Jurkat, Clone E6-1 (cell line): Measurements from ENCODE around the gene TP53BP2. TPM values are rescaled to one million over a fixed set of nuclear protein-coding genes. Genes with fewer than 3 reads are reported as not detected.
"Not testable (repeated sequence)": the region's sequence is repeated elsewhere in the genome, so short reads cannot be mapped to it uniquely, and the experiment has no call there.

Experiments
- DNase-seq: peaks from one replicate; pipeline ENCODE4 v3.0.0-alpha.2; 2011; ENCODE audit warnings: low read depth, low spot score
- H3K4me3 ChIP-seq: 2 replicates; pipeline ENCODE4 v1.5.1; 2011; ENCODE audit warnings: mild to moderate bottlenecking, low read length, control low read depth, moderate library complexity
- polyA plus RNA-seq: library from polyadenylated mRNA; unstranded; fragments of >200 nt; gene quantifications from one replicate; pipeline ENCODE4 v1.2.1, GENCODE V29; 2012; ENCODE audit warnings: missing spikeins; ENCODE audit not compliant: insufficient read length, insufficient read depth

The TP53BP2 gene, protein sequence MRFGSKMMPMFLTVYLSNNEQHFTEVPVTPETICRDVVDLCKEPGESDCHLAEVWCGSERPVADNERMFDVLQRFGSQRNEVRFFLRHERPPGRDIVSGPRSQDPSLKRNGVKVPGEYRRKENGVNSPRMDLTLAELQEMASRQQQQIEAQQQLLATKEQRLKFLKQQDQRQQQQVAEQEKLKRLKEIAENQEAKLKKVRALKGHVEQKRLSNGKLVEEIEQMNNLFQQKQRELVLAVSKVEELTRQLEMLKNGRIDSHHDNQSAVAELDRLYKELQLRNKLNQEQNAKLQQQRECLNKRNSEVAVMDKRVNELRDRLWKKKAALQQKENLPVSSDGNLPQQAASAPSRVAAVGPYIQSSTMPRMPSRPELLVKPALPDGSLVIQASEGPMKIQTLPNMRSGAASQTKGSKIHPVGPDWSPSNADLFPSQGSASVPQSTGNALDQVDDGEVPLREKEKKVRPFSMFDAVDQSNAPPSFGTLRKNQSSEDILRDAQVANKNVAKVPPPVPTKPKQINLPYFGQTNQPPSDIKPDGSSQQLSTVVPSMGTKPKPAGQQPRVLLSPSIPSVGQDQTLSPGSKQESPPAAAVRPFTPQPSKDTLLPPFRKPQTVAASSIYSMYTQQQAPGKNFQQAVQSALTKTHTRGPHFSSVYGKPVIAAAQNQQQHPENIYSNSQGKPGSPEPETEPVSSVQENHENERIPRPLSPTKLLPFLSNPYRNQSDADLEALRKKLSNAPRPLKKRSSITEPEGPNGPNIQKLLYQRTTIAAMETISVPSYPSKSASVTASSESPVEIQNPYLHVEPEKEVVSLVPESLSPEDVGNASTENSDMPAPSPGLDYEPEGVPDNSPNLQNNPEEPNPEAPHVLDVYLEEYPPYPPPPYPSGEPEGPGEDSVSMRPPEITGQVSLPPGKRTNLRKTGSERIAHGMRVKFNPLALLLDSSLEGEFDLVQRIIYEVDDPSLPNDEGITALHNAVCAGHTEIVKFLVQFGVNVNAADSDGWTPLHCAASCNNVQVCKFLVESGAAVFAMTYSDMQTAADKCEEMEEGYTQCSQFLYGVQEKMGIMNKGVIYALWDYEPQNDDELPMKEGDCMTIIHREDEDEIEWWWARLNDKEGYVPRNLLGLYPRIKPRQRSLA
- 36.4 TPM for polyA plus RNA-seq

DNA sequence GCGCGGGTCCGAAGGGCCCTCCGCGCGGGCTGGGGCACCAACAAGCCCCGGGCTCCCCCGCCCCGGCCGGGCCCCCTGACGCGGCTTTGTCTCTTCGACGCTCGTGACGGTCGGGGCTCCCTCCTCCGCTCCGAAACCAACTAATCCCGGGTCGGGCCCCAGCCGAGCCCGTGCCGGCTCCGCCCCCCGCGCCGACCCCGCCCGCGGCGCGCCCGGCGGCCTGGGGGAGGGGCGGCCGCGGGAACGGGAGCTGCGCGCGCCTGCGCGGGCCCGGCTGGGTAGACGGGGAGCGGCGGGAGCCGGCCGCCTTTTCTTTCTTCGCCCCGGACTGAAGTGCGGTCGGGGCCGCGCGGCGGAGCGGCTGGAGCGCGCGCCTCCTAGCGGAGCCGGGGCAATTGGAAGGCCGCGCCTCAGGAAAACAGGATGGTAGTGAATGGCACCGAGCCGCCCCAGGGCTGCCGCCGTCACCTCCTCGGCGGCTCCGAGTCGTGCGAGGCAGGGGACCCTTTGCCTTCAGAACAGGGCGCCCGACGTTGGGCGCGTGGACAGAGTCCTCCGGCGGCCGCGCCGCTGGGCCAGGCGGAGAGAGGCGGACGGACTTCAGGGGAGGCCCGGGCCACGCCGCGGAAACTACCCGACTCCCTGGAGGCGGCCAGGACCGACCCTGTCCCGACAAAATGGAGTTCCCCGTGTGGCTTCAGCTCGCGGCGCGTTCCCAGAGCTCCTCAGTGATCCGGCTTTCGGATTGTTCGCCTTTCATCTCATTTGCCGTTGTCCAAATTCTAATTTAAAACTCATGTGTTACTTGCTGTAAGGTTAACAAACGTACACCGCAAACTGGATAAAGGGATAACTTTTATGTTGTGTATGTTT is at the start of gene TP53BP2:
Gene TP53BP2, minus strand, starts transcription at position 138 of the 873 bp plus-strand sequence. CDS start 267 bp downstream, outside the sequence.
- DNase-seq = peak; percentile 79
- peak within 1 kb of the TSS; percentile 78 for H3K4me3 ChIP-seq

GRCh38 chr1:223890494-223890893 is 44.7 kb upstream of the TP53BP2 start:
- not testable (repeated sequence) for DNase-seq, H3K4me3 ChIP-seq

DNA sequence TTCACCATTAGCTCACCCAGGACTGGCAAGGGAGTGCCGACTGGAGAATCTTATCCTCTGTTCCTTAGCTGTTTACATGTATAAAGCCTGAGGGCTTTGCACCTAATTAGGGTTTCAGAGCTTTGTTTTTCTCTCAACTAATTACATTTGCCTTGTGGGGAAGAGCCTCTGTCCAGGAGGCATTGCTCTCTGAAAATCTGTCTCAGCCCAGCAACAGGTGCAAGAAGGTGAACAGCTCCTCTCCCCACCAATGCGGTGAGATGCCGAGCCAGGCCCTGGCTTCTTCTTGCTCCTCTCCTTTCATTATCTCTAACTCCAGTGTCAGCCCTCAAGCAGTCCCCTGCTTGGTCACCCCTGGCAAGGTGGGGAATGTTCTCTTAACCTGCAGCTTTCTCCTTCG is 43.6 kb upstream of the TP53BP2 start:
- not testable (repeated sequence) for DNase-seq, H3K4me3 ChIP-seq

DNA sequence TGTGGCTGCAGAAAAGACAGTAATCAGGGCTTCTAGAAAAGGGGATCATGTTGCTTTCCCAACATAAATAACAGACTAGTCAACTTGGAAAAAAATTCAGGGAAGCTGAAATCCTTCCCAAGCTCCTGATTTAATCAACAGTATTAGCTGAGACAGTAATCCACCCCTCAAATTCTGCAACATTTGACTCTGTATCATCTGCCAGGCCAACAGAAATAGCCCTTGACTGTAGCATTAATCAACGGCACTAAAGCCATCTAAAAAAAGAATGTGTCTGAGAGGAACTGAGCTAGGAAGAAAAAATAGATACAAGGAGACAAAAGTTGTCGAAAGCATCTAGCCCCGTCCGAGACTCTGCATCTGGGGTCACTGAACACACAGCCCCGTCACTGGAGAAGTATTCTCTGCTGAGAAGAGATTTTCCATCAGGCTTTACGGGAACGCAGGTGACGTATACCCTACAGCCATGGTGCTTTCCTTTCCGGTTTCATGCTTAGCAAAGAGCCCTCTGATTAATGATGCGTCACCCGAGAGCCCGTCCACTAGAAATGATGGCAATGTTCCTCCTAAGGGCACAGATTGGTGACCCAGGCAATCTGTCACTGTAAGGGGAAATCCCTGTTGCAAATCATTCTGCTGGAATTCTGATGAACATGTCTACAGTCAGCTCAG is 42.1 kb upstream of the TP53BP2 start:
- no peak overlapping the region for H3K4me3 ChIP-seq
- no peak for DNase-seq

GRCh38 chr1:223886516-223886921 is 40.8 kb upstream of the TP53BP2 start:
- H3K4me3 ChIP-seq = no peak overlapping the region

DNA sequence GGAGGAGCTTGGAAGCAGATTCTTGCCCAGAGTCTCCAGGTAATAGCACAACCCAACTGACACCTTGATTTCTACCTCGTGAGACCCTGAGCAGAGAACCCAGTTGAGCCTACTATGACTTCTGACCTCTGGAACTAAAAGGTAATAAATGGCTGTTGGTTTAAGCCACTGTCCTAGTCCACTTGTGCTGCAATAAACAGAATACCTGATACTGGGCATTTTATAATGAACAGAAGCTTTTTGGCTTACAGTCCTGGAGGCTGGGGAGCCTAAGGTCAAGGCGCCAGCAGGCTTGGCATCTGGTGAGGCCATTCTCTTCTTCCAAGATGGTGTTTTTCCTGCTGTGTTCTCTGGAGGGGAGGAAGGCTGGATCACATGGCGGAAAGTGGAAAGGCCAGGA is 39.9 kb upstream of the TP53BP2 start:
- no peak overlapping the region for H3K4me3 ChIP-seq
- no peak for DNase-seq

More at GRCh38 chr1:223886516-223886921, 40.8 kb upstream of the TP53BP2 start:
- DNase-seq = no peak

DNA sequence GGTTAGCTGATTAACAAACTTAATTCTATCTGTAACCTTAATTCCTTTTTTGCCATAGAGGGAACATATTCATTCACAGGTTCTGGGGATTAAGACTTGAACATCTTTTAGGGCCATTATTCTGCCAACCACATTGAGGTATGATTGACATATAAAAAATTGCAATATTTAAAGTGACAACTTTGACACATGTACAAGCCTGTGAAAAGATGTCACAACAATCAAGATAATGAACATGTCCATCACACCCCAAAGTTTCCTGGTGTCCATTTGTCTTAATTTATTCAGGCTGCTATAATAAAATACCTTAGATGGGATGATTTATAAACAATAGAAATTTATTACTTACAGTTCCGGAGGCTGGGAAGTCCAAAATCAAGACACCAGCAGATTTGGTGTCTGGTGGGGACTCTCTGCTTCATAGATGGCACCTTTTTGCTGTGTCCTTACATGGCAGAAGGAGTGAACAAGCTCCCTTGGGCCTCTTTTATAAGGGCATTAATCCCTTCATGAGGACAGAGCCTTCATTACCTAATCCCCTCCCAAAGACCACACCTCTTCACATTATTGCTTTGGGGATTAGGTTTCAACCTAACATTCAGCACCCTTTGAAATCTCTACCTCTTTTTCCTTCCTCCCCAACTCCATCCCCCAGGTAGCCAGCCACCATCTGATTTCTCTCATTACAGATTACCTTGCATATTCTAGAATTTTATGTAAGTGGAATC is 33.0 kb upstream of the TP53BP2 start:
- DNase-seq = no peak
- H3K4me3 ChIP-seq = no peak overlapping the region

DNA sequence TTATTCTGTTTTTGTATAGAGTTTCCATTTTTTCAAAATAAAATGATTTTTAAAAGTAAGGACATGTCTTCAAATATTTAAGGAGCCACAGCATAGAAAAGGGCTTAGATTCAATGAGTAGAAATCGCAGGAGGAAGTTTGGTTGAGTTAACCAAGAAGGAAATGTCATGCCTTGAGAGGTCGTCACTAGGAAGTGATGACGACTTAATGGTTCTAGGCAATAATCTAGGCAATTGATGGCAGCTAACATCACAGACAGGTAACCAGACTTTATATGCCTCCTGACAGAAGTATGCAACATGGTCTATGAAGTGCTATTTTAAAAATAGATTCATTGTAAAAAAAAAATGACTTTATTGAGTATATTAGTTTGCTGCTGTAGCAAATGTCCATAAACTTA is 32.1 kb upstream of the TP53BP2 start:
- no peak overlapping the region for H3K4me3 ChIP-seq
- DNase-seq = no peak

DNA sequence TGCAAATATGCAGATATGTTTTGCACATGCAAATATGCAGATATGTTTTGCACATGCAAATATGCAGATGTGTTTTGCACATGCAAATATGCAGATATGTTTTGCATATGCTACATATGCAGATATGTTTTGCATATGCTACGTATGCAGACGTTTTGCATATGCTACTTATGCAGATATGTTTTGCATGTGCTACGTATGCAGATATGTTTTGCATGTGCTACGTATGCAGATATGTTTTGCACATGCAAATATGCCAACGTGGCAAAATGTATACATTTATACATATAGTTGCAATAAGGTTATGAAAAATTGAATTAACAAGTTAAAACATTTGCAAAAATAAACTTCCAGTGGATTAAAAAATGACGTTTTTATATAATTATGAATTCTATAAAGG is 30.8 kb upstream of the TP53BP2 start:
- no peak overlapping the region for H3K4me3 ChIP-seq
- no peak for DNase-seq

GRCh38 chr1:223873044-223873443 is 27.3 kb upstream of the TP53BP2 start:
- DNase-seq = no peak

DNA sequence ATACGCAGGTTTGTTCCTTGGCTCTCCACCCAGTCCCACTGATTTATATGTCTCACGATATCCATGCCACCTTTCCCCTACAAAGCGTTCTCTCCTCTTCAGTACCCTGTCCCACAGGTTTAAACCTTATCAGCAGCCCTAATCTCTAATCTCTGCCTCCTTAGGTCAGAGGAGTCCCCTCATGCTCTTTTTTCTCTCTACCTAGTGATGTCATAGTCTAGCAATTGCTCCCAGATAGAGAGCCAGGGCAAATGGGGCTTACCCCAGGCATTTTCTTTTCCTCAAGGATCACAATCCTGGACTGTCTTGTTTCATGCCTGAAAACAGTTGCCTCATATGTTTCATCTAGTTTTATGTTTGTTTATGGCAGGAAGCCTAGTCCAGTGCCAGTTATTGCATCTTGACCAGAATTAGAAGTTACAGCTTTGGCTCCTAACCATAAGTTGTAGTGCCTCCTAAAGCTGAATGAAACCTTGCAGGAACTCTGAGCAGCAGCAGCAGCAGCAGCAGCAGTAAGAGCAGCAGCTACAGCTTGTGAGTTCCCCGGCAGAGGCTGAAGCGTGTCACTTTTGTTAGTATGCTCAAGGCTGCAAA is 26.7 kb upstream of the TP53BP2 start:
- H3K4me3 ChIP-seq = no peak overlapping the region
- DNase-seq = no peak

More at GRCh38 chr1:223873044-223873443, 27.3 kb upstream of the TP53BP2 start:
- no peak overlapping the region for H3K4me3 ChIP-seq

DNA sequence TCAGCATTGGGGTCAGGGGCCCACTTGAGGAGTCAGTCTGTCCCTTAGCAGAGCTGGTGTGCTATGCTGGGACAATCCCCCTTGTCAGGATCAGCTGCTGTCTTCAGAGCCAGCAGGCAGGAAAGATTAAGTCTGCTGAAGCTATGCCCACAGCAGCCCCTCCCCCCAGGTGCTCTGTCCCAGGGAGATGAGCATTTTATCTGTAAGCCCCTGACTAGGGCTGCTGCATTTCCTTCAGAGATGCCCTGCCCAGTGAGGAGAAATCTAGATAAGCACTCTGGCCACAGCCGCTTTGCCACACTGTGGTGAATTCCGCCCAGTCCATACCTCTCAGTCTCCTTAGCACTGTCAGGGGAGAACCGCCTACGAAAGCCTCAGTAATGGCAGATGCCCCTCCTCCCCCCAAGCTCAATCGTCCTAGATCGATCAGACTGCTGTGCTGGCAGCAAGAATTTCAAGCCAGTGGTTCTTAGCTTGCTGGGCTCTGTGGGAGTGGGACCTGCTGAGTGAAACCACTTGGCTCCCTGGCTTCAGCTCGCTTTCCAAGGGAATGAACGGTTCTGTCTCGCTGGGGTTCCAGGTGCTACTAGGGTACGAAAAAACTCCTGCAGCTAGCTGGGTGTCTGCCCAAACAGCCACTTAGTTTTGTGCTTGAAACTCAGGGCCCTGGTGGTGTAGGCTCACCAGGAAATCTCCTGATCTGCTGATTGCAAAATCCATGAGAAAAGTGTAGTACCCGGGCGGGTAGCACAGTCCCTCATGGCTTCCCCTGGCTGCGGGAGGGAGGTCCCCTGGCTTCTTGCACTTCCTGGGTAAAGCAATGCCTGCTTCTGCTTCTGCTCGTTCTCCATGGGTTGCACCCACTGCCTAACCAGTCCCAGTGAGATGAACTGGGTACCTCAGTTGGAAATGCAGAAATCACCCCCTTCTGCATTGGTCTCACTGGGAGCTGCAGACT is 25.1 kb upstream of the TP53BP2 start:
- no peak overlapping the region for H3K4me3 ChIP-seq

DNA sequence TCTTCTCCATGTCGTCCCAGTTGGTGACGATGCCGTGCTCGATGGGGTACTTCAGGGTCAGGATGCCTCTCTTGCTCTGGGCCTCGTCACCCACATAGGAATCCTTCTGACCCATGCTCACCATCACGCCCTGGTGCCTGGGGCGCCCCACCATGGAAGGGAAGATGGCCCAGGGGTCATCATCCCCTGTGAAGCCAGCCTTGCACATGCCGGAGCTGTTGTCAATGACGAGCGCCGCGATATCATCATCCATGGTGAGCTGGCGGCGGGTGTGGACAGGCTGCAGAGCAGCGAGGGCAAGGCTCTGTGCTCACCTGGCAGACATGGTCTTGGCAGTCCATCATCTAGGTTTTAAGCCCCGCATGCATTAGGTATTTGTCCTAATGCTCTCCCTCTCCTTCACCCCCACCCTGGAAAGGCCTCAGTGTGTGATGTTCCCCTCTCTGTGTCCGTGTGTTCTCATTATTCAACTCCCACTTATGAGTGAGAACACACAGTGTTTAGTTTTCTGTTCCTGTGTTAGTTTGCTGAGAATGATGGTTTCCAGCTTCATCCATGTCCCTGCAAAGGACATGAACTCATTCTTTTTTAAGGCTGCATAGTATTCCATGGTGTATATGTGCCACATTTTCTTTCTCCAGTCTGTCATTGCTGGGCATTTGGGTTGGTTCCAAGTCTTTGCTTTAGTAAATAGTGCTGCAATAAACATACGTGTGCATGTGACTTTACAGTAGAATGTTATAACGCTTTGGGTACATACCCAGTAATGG is 19.0 kb upstream of the TP53BP2 start:
- H3K4me3 ChIP-seq, DNase-seq: not testable (repeated sequence)

More for the DNA sequence above, 25.1 kb upstream of the TP53BP2 start:
- DNase-seq = no peak

GRCh38 chr1:223864084-223864483 is 18.3 kb upstream of the TP53BP2 start:
- no peak for DNase-seq
- H3K4me3 ChIP-seq = no peak overlapping the region

DNA sequence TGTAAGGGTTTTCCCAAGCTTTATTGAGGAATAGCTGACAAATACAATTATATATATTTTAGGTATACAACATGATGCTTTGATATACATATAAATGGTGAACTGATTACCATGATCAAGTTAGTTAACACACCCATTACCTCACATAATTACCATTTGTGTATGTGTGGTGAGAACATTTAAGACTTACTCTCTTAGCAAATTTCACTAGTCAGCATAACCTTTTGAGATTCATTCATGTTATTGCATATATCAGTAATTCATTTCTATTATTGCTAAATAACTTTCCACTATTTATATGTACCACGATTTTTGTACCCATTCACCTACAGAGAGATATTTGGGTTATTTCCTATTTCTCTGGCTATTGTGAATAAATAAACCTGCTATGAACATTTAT is 16.2 kb upstream of the TP53BP2 start:
- no peak overlapping the region for H3K4me3 ChIP-seq
- DNase-seq = no peak
